Naive thymus-derived CD4-positive, alpha-beta T cell (primary cell): ENCODE data around the gene TTI1. TPM values are rescaled to one million over a fixed set of nuclear protein-coding genes. Genes with fewer than 3 reads are reported as not detected.

Experiments
- ATAC-seq: fragments of 150-1000 bp; cut with Tn5 transposase; 2 replicates; pipeline ENCODE4 v1.10.0; 2021; ENCODE audit warnings: mild to moderate bottlenecking, moderate library complexity
- CTCF ChIA-PET: fragments of 350-600 bp; sonication (Branson Sonifier 250); formaldehyde crosslinking; loops from one replicate; lab custom pipeline; 2021; ENCODE audit warnings: antibody characterized with exemption; lab: Charles Lee
- POLR2A ChIA-PET: fragments of 350-600 bp; sonication (Branson Sonifier 250); formaldehyde crosslinking; loops from one replicate; lab custom pipeline; 2021; ENCODE audit warnings: antibody characterized with exemption, inconsistent platforms; lab: Charles Lee
- DNase-seq, 9 donors: peaks; one replicate each; pipeline versions ENCODE4 v3.0.0 to v3.0.0-alpha.2; 2020 to 2022; ENCODE audit warnings: mixed read lengths in 1 of 9
- H3K27ac ChIP-seq: one replicate; pipeline ENCODE4 v1.7.0; 2013; ENCODE audit warnings: mild to moderate bottlenecking, low read depth, low read length, moderate library complexity
- H3K27me3 ChIP-seq, 2 donors: one replicate each; pipeline ENCODE4 v1.7.0; 2013; ENCODE audit warnings: low read length in 2 of 2, mild to moderate bottlenecking in 2 of 2, moderate library complexity in 2 of 2; ENCODE audit not compliant: control insufficient read depth in 2 of 2, insufficient read depth in 2 of 2
- H3K36me3 ChIP-seq, 3 experiments: 1 replicate in 2 of 3; 2 replicates in 1 of 3; pipeline ENCODE4 v1.7.0; 2013; ENCODE audit warnings: low read length in 3 of 3, mild to moderate bottlenecking in 3 of 3, moderate library complexity in 1 of 3; ENCODE audit not compliant: insufficient read depth in 3 of 3, control insufficient read depth in 2 of 3
- H3K4me1 ChIP-seq, 2 donors: one replicate each; pipeline ENCODE4 v1.7.0; 2013; ENCODE audit warnings: low read length in 2 of 2, mild to moderate bottlenecking in 2 of 2, moderate library complexity in 1 of 2; ENCODE audit not compliant: control insufficient read depth in 2 of 2, insufficient read depth in 2 of 2
- H3K4me3 ChIP-seq: 2 replicates; pipeline ENCODE4 v1.7.0; 2013; ENCODE audit warnings: mild to moderate bottlenecking, low read length
- H3K9me3 ChIP-seq, 3 experiments: 1 replicate in 2 of 3; 2 replicates in 1 of 3; pipeline ENCODE4 v1.7.0; 2013; ENCODE audit warnings: low read length in 3 of 3; ENCODE audit not compliant: control insufficient read depth in 2 of 3
- H3K27ac Mint-ChIP-seq, 9 donors: one replicate each; pipeline ENCODE4 v1.8.0; 2020 to 2022; ENCODE audit warnings: mixed read lengths in 9 of 9, mild to moderate bottlenecking in 8 of 9, moderate library complexity in 5 of 9, inconsistent platforms in 2 of 9
- H3K27me3 Mint-ChIP-seq, 5 donors: one replicate each; pipeline ENCODE4 v1.8.0; 2021 to 2022; ENCODE audit warnings: mixed read lengths in 5 of 5, mild to moderate bottlenecking in 1 of 5
- H3K36me3 Mint-ChIP-seq, 5 donors: one replicate each; pipeline ENCODE4 v1.8.0; 2020 to 2022; ENCODE audit warnings: mixed read lengths in 5 of 5, mild to moderate bottlenecking in 3 of 5, inconsistent platforms in 1 of 5
- H3K4me1 Mint-ChIP-seq, 7 donors: one replicate each; pipeline ENCODE4 v1.8.0; 2020 to 2022; ENCODE audit warnings: mixed read lengths in 7 of 7, mild to moderate bottlenecking in 3 of 7, inconsistent platforms in 1 of 7
- H3K4me3 Mint-ChIP-seq, 10 donors: one replicate each; pipeline ENCODE4 v1.8.0; 2020 to 2022; ENCODE audit warnings: mild to moderate bottlenecking in 10 of 10, mixed read lengths in 10 of 10, moderate library complexity in 6 of 10, inconsistent platforms in 2 of 10
- H3K9me3 Mint-ChIP-seq, 11 donors: one replicate each; pipeline ENCODE4 v1.8.0; 2020 to 2022; ENCODE audit warnings: mixed read lengths in 11 of 11, mild to moderate bottlenecking in 4 of 11, inconsistent platforms in 1 of 11, moderate library complexity in 1 of 11
- intact Hi-C, 2 donors: fragments of 100-400 bp; cut with micrococcal nuclease; formaldehyde crosslinking; loops; one replicate each; pipeline ENCODE4 v1.15.1; 2023
- polyA plus RNA-seq, 2 donors: library from polyadenylated mRNA; unstranded; fragments of 300-500 nt; fragmentation: Illumina TruSeq; gene quantifications; one replicate each; pipeline ENCODE4 v1.2.3, GENCODE V29; 2021
- total RNA-seq, 6 experiments: library from RNA in 5 of 6; stranded (reverse) in 5 of 6; gene quantifications; 1 replicate in 5 of 6; 2 replicates in 1 of 6; pipeline ENCODE4 v1.2.3 and lab custom pipeline; 2021 to 2026

Gene TTI1
- total and polyA plus RNA-seq, 7 experiments from 2014 or later: 15.0 to 29.8 (median 25.0) TPM

DNA sequence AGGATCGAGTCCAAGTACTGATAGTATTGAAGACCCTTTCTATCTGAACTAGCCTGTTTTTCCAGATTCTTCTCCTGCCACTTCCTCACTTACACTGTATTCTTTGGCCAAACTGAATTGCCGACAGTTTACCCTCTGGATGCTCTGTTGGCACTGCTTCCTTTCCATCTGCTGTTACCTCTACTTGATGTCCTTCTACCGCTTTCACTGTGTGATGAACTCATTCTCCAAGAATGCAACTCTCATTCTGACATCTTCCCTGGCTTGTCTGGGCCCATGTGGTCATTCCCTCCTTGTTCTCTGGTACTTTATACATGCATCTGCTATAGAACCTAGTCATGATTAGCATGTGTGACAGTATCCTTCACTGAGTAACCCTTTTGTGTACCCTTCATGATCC lies 16.5 kb upstream of the TTI1 start:
- peaks cover 7 to 43% (median 10%) of the 10 kb centered on the region in 3 experiments for H3K36me3 ChIP-seq
- POLR2A ChIA-PET: no interaction called here
- H3K27ac Mint-ChIP-seq: peak overlapping the region in 4 of 9 donors; percentile 21 to 78 (median 34)
- ATAC-seq (no peak), DNase-seq (no peak)
- no peaks in the 10 kb centered on the region for H3K27me3 ChIP-seq
- H3K4me1 ChIP-seq: peaks cover 0 to 2% of the 10 kb centered on the region in 2 donors
- H3K36me3 Mint-ChIP-seq: peaks cover 7 to 30% (median 9%) of the 10 kb centered on the region in 5 donors
- no peak overlapping the region for H3K4me3 Mint-ChIP-seq
- H3K9me3 Mint-ChIP-seq: no peaks in the 10 kb centered on the region
- H3K27me3 Mint-ChIP-seq: no peaks in the 10 kb centered on the region
- no peak overlapping the region for H3K27ac ChIP-seq
- intact Hi-C loops: no loop called here
- H3K4me3 ChIP-seq: no peak overlapping the region
- peaks cover 19 to 56% (median 49%) of the 10 kb centered on the region in 7 donors for H3K4me1 Mint-ChIP-seq
- H3K9me3 ChIP-seq: no peaks in the 10 kb centered on the region
- CTCF ChIA-PET: interaction anchor here (0.7 kb wide), 1 partner anchor 11 kb away, joined by 4 read pairs; no protein-coding TSS in a partner anchor

DNA sequence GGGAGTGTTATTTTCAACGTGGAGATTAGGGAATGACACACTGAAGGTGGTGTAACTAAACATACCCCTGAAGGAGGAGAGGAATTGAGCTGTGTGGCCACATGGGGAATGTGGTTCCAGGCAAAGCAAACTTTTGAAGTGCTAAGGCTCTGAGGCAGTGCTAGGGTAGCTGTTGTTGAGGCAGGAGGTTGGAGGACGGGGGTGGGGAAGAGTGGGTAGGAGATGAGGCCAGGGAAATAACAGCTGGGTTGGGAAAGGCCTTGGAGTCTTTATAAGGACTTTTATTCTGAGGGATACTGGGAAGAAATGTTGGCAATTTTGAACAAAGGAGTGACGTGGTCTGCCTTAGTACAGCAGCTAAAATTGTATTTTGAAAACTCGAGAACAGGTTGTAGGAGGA lies 13.3 kb upstream of the TTI1 start:
- POLR2A ChIA-PET: interaction anchor here (0.7 kb wide), 1 partner anchor 13 kb away, joined by 4 read pairs; the partner anchor contains the start of genes RPRD1B and TTI1
- Histone ChIP-seq H3K9me3 (no peaks in the 10 kb centered on the region), H3K27ac (no peak overlapping the region), H3K4me1 (peaks cover 0 to 3% of the 10 kb centered on the region in 2 donors), H3K36me3 (peaks cover 10 to 65% (median 22%) of the 10 kb centered on the region in 3 experiments), H3K4me3 (no peak overlapping the region), H3K27me3 (no peaks in the 10 kb centered on the region)
- peaks cover 9 to 47% (median 20%) of the 10 kb centered on the region in 5 donors for H3K36me3 Mint-ChIP-seq
- H3K4me1 Mint-ChIP-seq: peaks cover 17 to 60% (median 51%) of the 10 kb centered on the region in 7 donors
- peak overlapping the region in 3 of 10 donors; percentile 4 to 24 (median 18) for H3K4me3 Mint-ChIP-seq
- H3K27ac Mint-ChIP-seq: peak overlapping the region in 5 of 9 donors; percentile 3 to 62 (median 50)
- ATAC-seq (no peak), DNase-seq (no peak)
- CTCF ChIA-PET: no interaction called here
- H3K9me3 Mint-ChIP-seq: no peaks in the 10 kb centered on the region
- no peaks in the 10 kb centered on the region for H3K27me3 Mint-ChIP-seq
- intact Hi-C loops: no loop called here

DNA sequence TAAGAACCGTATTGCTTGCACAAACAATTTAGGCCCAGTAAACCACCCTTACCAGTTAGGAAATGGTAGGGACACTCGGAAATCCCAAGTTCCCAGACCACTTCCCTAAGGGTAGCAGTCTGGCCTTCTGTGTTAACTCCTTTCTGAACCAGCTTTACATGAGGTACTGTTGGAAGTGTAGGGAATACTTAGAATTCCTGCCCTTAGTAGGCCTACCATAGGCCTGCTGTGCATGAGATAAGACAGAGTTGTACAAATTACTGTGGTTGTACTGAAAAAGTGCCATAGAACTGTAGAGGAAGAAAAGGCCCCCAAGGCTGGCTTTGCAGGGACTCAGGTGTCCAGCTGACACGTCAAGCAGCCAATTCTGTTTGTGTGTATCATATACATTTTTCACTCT lies 11.4 kb upstream of the TTI1 start:
- no peak overlapping the region for H3K4me3 Mint-ChIP-seq
- H3K27ac Mint-ChIP-seq: peak overlapping the region in 2 of 9 donors; percentile 16 to 58
- Histone ChIP-seq H3K27ac (no peak overlapping the region), H3K36me3 (peaks cover 5 to 54% (median 15%) of the 10 kb centered on the region in 3 experiments), H3K9me3 (no peaks in the 10 kb centered on the region), H3K4me1 (peaks cover 0 to 3% of the 10 kb centered on the region in 2 donors), H3K4me3 (no peak overlapping the region), H3K27me3 (no peaks in the 10 kb centered on the region)
- intact Hi-C loops: no loop called here
- ChIA-PET CTCF (no interaction called here), POLR2A (interaction anchor here (0.6 kb wide), 1 partner anchor 11 kb away, joined by 3 read pairs; the partner anchor contains the start of gene RPRD1B)
- H3K27me3 Mint-ChIP-seq: no peaks in the 10 kb centered on the region
- ATAC-seq (no peak), DNase-seq (no peak)
- H3K36me3 Mint-ChIP-seq: peaks cover 7 to 49% (median 17%) of the 10 kb centered on the region in 5 donors
- no peaks in the 10 kb centered on the region for H3K9me3 Mint-ChIP-seq
- peaks cover 18 to 62% (median 49%) of the 10 kb centered on the region in 7 donors for H3K4me1 Mint-ChIP-seq

DNA sequence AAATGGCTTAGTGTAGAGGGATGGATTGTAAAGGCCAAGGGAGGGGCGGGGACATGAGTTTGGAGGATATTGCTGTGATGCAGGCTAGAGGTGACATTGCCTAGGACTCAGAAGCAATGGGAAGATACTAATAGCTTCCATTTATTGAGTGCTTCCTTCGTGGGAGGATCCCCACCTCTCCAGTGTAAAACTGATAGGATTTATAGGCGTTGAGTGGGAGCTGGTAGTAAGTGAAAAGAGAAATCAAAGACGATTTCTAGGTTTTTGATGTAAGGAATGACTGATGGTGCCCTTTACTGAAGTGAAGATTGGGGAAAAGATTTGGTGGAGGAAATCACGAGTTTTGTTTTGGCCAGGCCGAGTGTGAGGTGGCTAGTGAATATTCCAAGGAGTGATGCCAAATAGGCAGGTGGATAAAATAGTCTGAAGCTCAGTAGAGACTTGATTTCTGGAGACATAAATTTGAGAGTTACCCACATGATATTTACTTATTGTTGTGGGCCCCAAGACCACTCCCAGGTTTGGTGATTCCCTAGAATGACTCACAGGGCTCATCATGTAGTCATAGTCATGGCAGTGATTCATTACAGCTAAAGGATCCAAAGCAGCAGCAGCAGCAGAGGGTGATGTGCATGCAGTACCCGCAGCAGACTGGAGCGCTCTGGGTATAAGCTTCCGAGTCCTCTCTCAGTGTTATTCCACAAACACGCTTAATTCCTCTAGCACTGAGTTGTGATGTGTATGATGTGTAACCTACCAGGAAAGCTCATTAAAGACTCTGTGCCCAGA lies 10.4 kb upstream of the TTI1 start:
- DNase-seq: no peak
- H3K9me3 ChIP-seq: no peaks in the 10 kb centered on the region
- H3K27me3 Mint-ChIP-seq: no peaks in the 10 kb centered on the region
- H3K27ac Mint-ChIP-seq: peak overlapping the region in 5 of 9 donors; percentile 23 to 76 (median 59)
- H3K27me3 ChIP-seq: no peaks in the 10 kb centered on the region
- CTCF ChIA-PET: interaction anchor here (0.7 kb wide), 1 partner anchor 17 kb away, joined by 3 read pairs; no protein-coding TSS in a partner anchor
- H3K4me1 Mint-ChIP-seq: peaks cover 17 to 66% (median 44%) of the 10 kb centered on the region in 7 donors
- peaks cover 3 to 48% (median 15%) of the 10 kb centered on the region in 3 experiments for H3K36me3 ChIP-seq
- peaks cover 0 to 3% of the 10 kb centered on the region in 2 donors for H3K4me1 ChIP-seq
- peak overlapping the region in 3 of 10 donors; percentile 10 to 17 (median 14) for H3K4me3 Mint-ChIP-seq
- H3K9me3 Mint-ChIP-seq: no peaks in the 10 kb centered on the region
- intact Hi-C loops: no loop called here
- H3K27ac ChIP-seq: no peak overlapping the region
- no peak overlapping the region for H3K4me3 ChIP-seq
- H3K36me3 Mint-ChIP-seq: peaks cover 7 to 47% (median 17%) of the 10 kb centered on the region in 5 donors
- POLR2A ChIA-PET: interaction anchor here (0.6 to 1.0 kb wide), 2 partner anchors 10 kb away, joined by 3 to 5 read pairs; partner anchors contain the start of genes RPRD1B and TTI1
- ATAC-seq: peak; percentile 38

DNA sequence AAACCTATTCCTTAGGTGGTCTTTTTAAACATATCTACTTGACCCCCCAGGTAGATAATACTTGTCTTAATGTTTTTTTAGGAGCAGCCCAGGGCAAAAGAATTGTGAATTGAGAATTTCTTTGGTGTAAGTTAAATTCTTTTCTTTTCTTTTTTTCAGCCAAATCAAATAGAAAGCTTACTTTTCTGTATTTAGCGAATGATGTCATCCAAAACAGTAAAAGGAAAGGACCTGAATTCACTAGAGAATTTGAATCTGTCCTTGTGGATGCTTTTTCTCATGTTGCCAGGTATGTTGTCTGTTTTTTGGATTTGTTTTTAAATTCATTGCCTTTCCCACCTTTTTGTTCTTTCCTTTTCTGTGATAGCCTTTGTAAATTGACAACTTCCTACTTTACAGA lies 7.0 kb upstream of the TTI1 start:
- Mint-ChIP-seq H3K36me3 (peaks cover 7 to 42% (median 19%) of the 10 kb centered on the region in 5 donors), H3K4me3 (peak overlapping the region in 2 of 10 donors; percentile 6 to 41), H3K27ac (no peak overlapping the region), H3K4me1 (peaks cover 26 to 71% (median 58%) of the 10 kb centered on the region in 7 donors), H3K9me3 (no peaks in the 10 kb centered on the region), H3K27me3 (no peaks in the 10 kb centered on the region)
- Histone ChIP-seq H3K27ac (no peak overlapping the region), H3K36me3 (peaks cover 3 to 34% (median 15%) of the 10 kb centered on the region in 3 experiments), H3K9me3 (no peaks in the 10 kb centered on the region), H3K4me3 (no peak overlapping the region), H3K4me1 (peaks cover 12 to 13% of the 10 kb centered on the region in 2 donors), H3K27me3 (no peaks in the 10 kb centered on the region)
- POLR2A ChIA-PET: interaction anchor here (0.6 to 1.2 kb wide), 2 partner anchors 17 to 30 kb away, joined by 3 read pairs; no protein-coding TSS in a partner anchor
- intact Hi-C loops: no loop called here
- no peak for ATAC-seq
- no peak for DNase-seq
- CTCF ChIA-PET: no interaction called here

DNA sequence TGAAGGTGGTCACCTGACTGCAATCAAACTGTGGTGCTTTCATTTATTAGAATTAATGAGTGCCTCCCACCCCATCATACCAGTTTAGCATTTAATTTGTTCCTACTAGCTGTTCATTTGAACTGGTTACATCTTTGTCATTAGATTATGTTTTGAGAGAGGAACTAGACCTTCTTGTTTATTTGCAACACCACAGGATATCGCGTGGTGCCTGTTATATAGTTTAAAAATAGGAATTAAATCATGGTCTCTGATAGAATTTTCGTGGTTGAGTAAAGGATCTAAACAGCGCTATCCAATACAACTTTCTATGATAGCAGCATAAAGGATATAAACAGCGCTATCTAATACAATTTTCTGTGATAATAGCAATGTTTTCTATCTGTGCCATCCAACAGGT lies 3.1 kb upstream of the TTI1 start:
- H3K9me3 Mint-ChIP-seq: no peaks in the 10 kb centered on the region
- H3K27ac ChIP-seq: no peak overlapping the region
- no peak overlapping the region for H3K4me3 ChIP-seq
- H3K4me1 Mint-ChIP-seq: peaks cover 37 to 76% (median 69%) of the 10 kb centered on the region in 7 donors
- DNase-seq: no peak
- no peaks in the 10 kb centered on the region for H3K9me3 ChIP-seq
- H3K4me3 Mint-ChIP-seq: peak overlapping the region; percentile 9 to 95 (median 55)
- H3K27me3 Mint-ChIP-seq: peaks cover 0 to 4% (median 0%) of the 10 kb centered on the region in 5 donors
- ChIA-PET CTCF (interaction anchor here (1.5 kb wide), 1 partner anchor 21 kb away, joined by 6 read pairs; no protein-coding TSS in a partner anchor), POLR2A (no interaction called here)
- H3K36me3 ChIP-seq: peaks cover 0 to 9% (median 1%) of the 10 kb centered on the region in 3 experiments
- intact Hi-C loops: no loop called here
- peak overlapping the region in 1 of 9 donors; percentile 46 for H3K27ac Mint-ChIP-seq
- ATAC-seq: no peak
- peaks cover 0 to 19% (median under 1%) of the 10 kb centered on the region in 5 donors for H3K36me3 Mint-ChIP-seq
- H3K27me3 ChIP-seq: no peaks in the 10 kb centered on the region
- H3K4me1 ChIP-seq: peaks cover 33 to 35% of the 10 kb centered on the region in 2 donors
